GM21515 (cell line): ENCODE results near the gene PRR22.
"Not testable (repeated sequence)": the region's sequence is repeated elsewhere in the genome, so short reads cannot be mapped to it uniquely, and the experiment has no call there.

Experiments
- ATAC-seq: cut with Tn5 transposase; IDR thresholded peaks from one replicate; pipeline ENCODE4 v1.9.1; 2021; ENCODE audit not compliant: unreplicated experiment

Gene PRR22

GRCh38 chr19:5753743-5754142 lies 30.8 kb downstream of the PRR22 start:
- ATAC-seq, result no peak

GRCh38 chr19:5751709-5752108 lies 32.8 kb downstream of the PRR22 start:
- no peak for ATAC-seq

DNA sequence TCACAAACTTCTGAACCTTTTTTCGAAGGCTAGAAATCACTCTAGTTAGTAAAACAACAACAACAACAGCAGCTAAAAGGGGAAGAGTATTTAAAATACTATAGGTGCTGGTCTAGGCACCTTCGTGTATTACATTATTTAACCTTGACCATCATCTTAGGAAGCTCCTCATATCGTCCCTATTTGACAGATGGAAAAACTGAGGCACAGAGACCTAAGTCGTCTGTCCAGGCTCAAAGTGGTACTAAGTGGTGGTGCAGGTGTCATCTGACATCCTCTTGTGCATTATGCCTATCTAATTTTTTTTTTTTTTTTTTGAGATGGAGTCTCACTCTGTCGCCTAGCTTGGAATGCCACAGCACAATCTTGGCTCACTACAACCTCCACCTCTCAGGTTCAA lies 35.0 kb downstream of the PRR22 start:
- no peak for ATAC-seq

DNA sequence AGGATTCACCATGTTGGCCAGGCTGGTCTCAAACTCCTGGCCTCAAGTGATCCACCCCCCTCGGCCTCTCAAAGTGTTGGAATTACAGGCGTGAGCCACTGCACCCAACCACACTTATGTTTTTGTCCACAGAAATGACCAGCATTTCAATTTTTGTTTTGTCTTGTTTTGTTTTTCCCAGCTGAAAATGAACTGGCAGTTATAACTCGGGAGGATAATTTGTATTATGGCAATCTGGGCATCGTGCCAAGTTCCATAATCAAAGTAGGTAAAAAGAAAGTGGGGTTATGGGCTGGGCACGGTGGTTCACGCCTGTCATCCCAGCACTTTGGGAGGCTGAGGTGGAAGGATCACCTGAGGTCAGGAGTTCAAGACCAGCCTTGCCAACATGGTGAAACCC lies 35.6 kb downstream of the PRR22 start:
- ATAC-seq, result not testable (repeated sequence)

GRCh38 chr19:5744999-5745398 lies 39.5 kb downstream of the PRR22 start:
- ATAC-seq, result not testable (repeated sequence)

- ATAC-seq, result no peak
Observed at GRCh38 chr19:5743630-5744029, 40.9 kb downstream of the PRR22 start.

- ATAC-seq, result no peak
Observed at GRCh38 chr19:5742051-5742450, 42.5 kb downstream of the PRR22 start.

- no peak for ATAC-seq
Observed at GRCh38 chr19:5738423-5738822, 46.1 kb downstream of the PRR22 start.

DNA sequence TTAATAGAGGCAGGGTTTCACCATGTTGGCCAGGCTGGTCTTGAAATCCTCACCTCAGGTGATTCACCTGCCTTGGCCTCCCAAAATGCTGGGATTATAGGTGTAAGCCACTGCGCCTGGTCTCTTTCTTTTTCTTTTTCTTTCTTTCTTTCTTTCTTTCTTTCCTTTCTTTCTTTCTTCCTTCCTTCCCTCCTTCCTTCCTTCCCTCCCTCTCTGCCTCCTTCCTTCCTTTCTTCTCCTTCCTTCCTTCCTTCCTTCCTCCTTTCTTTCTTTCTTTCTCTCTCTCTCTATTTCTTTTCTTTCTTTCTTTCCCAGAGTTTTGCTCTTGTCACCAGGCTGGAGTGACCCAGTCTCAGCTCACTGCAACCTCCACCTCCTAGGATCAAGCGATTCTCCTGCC lies 51.4 kb downstream of the PRR22 start:
- ATAC-seq, result not testable (repeated sequence)
